ENCODE data around the gene HCN2.

GRCh38 chr19:644789-645188 lies 55.1 kb downstream of the HCN2 start:
- no peak for TF ChIP-seq EZH2 (IDR thresholded peaks at IDR 0.05; ENCODE audit: borderline replicate concordance, low read length)
- TF ChIP-seq, protein P1, sequence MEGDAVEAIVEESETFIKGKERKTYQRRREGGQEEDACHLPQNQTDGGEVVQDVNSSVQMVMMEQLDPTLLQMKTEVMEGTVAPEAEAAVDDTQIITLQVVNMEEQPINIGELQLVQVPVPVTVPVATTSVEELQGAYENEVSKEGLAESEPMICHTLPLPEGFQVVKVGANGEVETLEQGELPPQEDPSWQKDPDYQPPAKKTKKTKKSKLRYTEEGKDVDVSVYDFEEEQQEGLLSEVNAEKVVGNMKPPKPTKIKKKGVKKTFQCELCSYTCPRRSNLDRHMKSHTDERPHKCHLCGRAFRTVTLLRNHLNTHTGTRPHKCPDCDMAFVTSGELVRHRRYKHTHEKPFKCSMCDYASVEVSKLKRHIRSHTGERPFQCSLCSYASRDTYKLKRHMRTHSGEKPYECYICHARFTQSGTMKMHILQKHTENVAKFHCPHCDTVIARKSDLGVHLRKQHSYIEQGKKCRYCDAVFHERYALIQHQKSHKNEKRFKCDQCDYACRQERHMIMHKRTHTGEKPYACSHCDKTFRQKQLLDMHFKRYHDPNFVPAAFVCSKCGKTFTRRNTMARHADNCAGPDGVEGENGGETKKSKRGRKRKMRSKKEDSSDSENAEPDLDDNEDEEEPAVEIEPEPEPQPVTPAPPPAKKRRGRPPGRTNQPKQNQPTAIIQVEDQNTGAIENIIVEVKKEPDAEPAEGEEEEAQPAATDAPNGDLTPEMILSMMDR (conservative IDR thresholded peaks at IDR 0.05 in 1 of 2, IDR thresholded peaks at IDR 0.05 in 1 of 2; ENCODE audit: extremely low read depth in 1 of 2, insufficient read depth in 1 of 2, low read depth in 1 of 2, low read length in 2 of 2): no peak
